K562 (cell line): ENCODE measurements around the gene SLC22A7. TPM values are rescaled to one million over a fixed set of nuclear protein-coding genes. Genes with fewer than 3 reads are reported as not detected.

Source experiments
- ATAC-seq: fragments of 200-7000 bp; cut with Tn5 transposase; 3 replicates; pipeline ENCODE4 v1.9.1; 2020; ENCODE audit warnings: moderate library complexity
- BruUV-seq: library from RNA; stranded (reverse); fragments of 400-500 nt; replicated peaks from 2 replicates; lab custom pipeline; 2021; lab: Mats Ljungman, UMichigan
- CTCF ChIA-PET: fragments of 300-600 bp; formaldehyde crosslinking; extraction: SDS; loops from one replicate; lab custom pipeline; 2021; ENCODE audit warnings: low intra/inter-chr PET ratio; lab: Yijun Ruan, JAX
- POLR2A ChIA-PET: fragments of 300-600, 350-650 bp; sonication (Branson Sonifier 250); formaldehyde crosslinking; extraction: SDS; loops from one replicate; lab custom pipeline; 2021; ENCODE audit warnings: antibody characterized with exemption, inconsistent platforms; lab: Yijun Ruan, JAX
- DNase-seq, 4 experiments: peaks; one replicate each; pipeline versions ENCODE4 v3.0.0 to v3.0.0-alpha.2; 2011 to 2018; ENCODE audit warnings: low spot score in 3 of 4, mixed read lengths in 3 of 4; ENCODE audit errors: extremely low read depth in 1 of 4
- FAIRE-seq: peaks from 2 replicates; lab custom pipeline; 2011; peaks lifted over from hg19 to GRCh38; lab: Jason Lieb, UNC
- H2AFZ ChIP-seq: 2 replicates; pipeline ENCODE4 v1.6.0; 2011; ENCODE audit warnings: low read depth, low read length, control low read depth, inconsistent platforms
- H3K27ac ChIP-seq: fragments of 200-600 bp; 3 replicates; pipeline ENCODE4 v1.8.0; 2011; ENCODE audit warnings: low read depth, mild to moderate bottlenecking, control low read depth, inconsistent platforms, low read length, moderate library complexity, mixed read lengths; ENCODE audit errors: extremely low read depth
- H3K27me3 ChIP-seq, 2 experiments: fragments of 300-600 bp in 1 of 2; 2 replicates in 1 of 2; 3 replicates in 1 of 2; pipeline versions ENCODE4 v1.6.0 to v1.8.0; 2011; ENCODE audit warnings: inconsistent platforms in 2 of 2, low read length in 2 of 2, mild to moderate bottlenecking in 1 of 2, mixed read lengths in 1 of 2, moderate library complexity in 1 of 2; ENCODE audit not compliant: control insufficient read depth in 2 of 2, insufficient read depth in 2 of 2
- H3K36me3 ChIP-seq: fragments of 300-600 bp; 3 replicates; pipeline ENCODE4 v1.8.0; 2011; ENCODE audit warnings: mild to moderate bottlenecking, low read length, inconsistent platforms; ENCODE audit not compliant: control insufficient read depth, insufficient read depth
- H3K4me1 ChIP-seq, 2 experiments: fragments of 200-600 bp in 1 of 2; replicated peaks in 1 of 2; 2 replicates in 1 of 2; 3 replicates in 1 of 2; pipeline versions ENCODE4 v1.5.1 to v1.8.0; 2011; ENCODE audit warnings: inconsistent platforms in 2 of 2, low read length in 2 of 2, mild to moderate bottlenecking in 1 of 2, mixed read lengths in 1 of 2, moderate library complexity in 1 of 2; ENCODE audit not compliant: control insufficient read depth in 2 of 2, insufficient read depth in 2 of 2
- H3K4me2 ChIP-seq: 2 replicates; pipeline ENCODE4 v1.6.1; 2011; ENCODE audit warnings: low read length, control low read depth, inconsistent platforms, mixed read lengths; ENCODE audit not compliant: insufficient read depth
- H3K4me3 ChIP-seq: fragments of 200-600 bp; sonication (generic), shearing (Covaris generic); 2 replicates; pipeline ENCODE4 v1.5.1; 2016; ENCODE audit warnings: control low read depth, inconsistent platforms
- H3K79me2 ChIP-seq: fragments of 200-600 bp; 3 replicates; pipeline ENCODE4 v1.8.0; 2011; ENCODE audit warnings: low read length, inconsistent platforms; ENCODE audit not compliant: control insufficient read depth, insufficient read depth
- H3K9ac ChIP-seq, 2 experiments: 2 replicates each; pipeline versions ENCODE4 v1.6.0 to v1.6.1; 2011; ENCODE audit warnings: low read depth in 2 of 2, low read length in 2 of 2, control low read depth in 1 of 2, inconsistent platforms in 1 of 2, mild to moderate bottlenecking in 1 of 2, mixed read lengths in 1 of 2; ENCODE audit not compliant: insufficient read depth in 1 of 2
- H3K9me1 ChIP-seq: one replicate; pipeline ENCODE4 v1.6.0; 2011; ENCODE audit warnings: inconsistent platforms, mild to moderate bottlenecking, low read length, moderate library complexity; ENCODE audit not compliant: control insufficient read depth, insufficient read depth
- H3K9me3 ChIP-seq: replicated peaks from 2 replicates; pipeline ENCODE4 v1.5.1; 2011; ENCODE audit warnings: low read depth, low read length, inconsistent platforms; ENCODE audit not compliant: control insufficient read depth, insufficient read depth
- H4K20me1 ChIP-seq: replicated peaks from 2 replicates; pipeline ENCODE4 v1.6.1; 2011; ENCODE audit warnings: low read length, inconsistent platforms, mixed read lengths; ENCODE audit not compliant: control insufficient read depth, insufficient read depth
- CREM ChIP-seq: IDR thresholded peaks from 2 replicates; pipeline ENCODE4 v1.6.1; 2014; ENCODE audit warnings: antibody characterized with exemption, low read depth
- CXXC5 ChIP-seq: fragments of 250-450 bp; sonication (Bioruptor Pico); IDR thresholded peaks from 2 replicates; pipeline ENCODE4 v1.8.0; 2022; ENCODE audit warnings: inconsistent platforms, mild to moderate bottlenecking, moderate library complexity
- ETV1 ChIP-seq: fragments of 450-650 bp; conservative IDR thresholded peaks from 2 replicates; pipeline ENCODE4 v1.6.1; 2016; ENCODE audit warnings: missing genetic modification characterization, control low read depth, low read depth, missing compliant biosample characterization
- FOXK2 ChIP-seq, 2 experiments: fragments of 450-650 bp; IDR thresholded peaks in 1 of 2; conservative IDR thresholded peaks in 1 of 2; 2 replicates each; pipeline ENCODE4 v1.6.1; 2016; ENCODE audit warnings: low read depth in 2 of 2, mild to moderate bottlenecking in 1 of 2
- GABPA ChIP-seq: fragments of 200-800 bp; sonication (Bioruptor generic); conservative IDR thresholded peaks from 2 replicates; pipeline ENCODE4 v1.6.1; 2016; ENCODE audit warnings: low read depth, missing genetic modification characterization, missing compliant biosample characterization
- MEF2A ChIP-seq: IDR thresholded peaks from 2 replicates; pipeline ENCODE4 v1.6.1; 2011; ENCODE audit warnings: low read depth, mild to moderate bottlenecking, low read length, moderate library complexity; ENCODE audit not compliant: control insufficient read depth
- PHB ChIP-seq: fragments of 250-450 bp; sonication (Bioruptor Pico); IDR thresholded peaks from 2 replicates; pipeline ENCODE4 v1.5.0; 2021
- PHTF2 ChIP-seq: fragments of 250-450 bp; sonication (Bioruptor Pico); IDR thresholded peaks from 2 replicates; pipeline ENCODE4 v1.5.0; 2021; ENCODE audit warnings: mild to moderate bottlenecking
- RBM17 ChIP-seq: fragments of 200-400 bp; formaldehyde crosslinking; IDR thresholded peaks from 2 replicates; pipeline ENCODE4 v1.6.1; 2017; ENCODE audit warnings: low read depth, mild to moderate bottlenecking, low read length, borderline replicate concordance
- RNF2 ChIP-seq: sonication (generic); IDR thresholded peaks from 2 replicates; pipeline ENCODE4 v1.6.1; 2016
- SAP30 ChIP-seq: fragments of 200-600 bp; sonication (generic); IDR thresholded peaks from 2 replicates; pipeline ENCODE4 v1.6.1; 2012; ENCODE audit warnings: borderline replicate concordance, low read depth, mild to moderate bottlenecking, moderate library complexity, low read length, control low read depth, inconsistent platforms; ENCODE audit not compliant: insufficient read depth, poor library complexity, severe bottlenecking
- TAF7 ChIP-seq: fragments of 450-650 bp; IDR thresholded peaks from 2 replicates; pipeline ENCODE4 v1.6.1; 2016; ENCODE audit warnings: missing genetic modification characterization, missing compliant biosample characterization
- TEAD1 ChIP-seq, 2 experiments: fragments of 450-650 bp in 1 of 2; sonication (generic) in 1 of 2; formaldehyde crosslinking; IDR thresholded peaks; 2 replicates each; pipeline versions ENCODE4 v1.4.0 to v1.8.0; 2020 to 2022; ENCODE audit warnings: mild to moderate bottlenecking in 2 of 2, missing genetic modification reagents in 1 of 2
- ZNF583 ChIP-seq: fragments of 250-450 bp; sonication (Bioruptor Pico); IDR thresholded peaks from 2 replicates; pipeline ENCODE4 v1.4.0; 2020
- ZNF584 ChIP-seq: fragments of 200-800 bp; sonication (Bioruptor generic); IDR thresholded peaks from 2 replicates; pipeline ENCODE4 v1.6.1; 2016; ENCODE audit warnings: low read depth, mild to moderate bottlenecking, missing genetic modification characterization, missing compliant biosample characterization
- WGBS: fragments of 100-300 bp; shearing (Covaris generic); methylation state at CpG from one replicate; pipeline ENCODE4 v1.1.6; 2016; ENCODE audit warnings: low coverage, mixed read lengths; ENCODE audit not compliant: insufficient coverage; ENCODE audit errors: missing lambda C conversion rate; 5-methylcytosine and 5-hydroxymethylcytosine counted together
- in situ Hi-C: fragments of 300-500 bp; cut with MboI; formaldehyde crosslinking; loops from 4 replicates; pipeline ENCODE4 v1.15.0; 2018; ENCODE audit warnings: inconsistent platforms, mixed read lengths
- intact Hi-C: fragments of 100-400 bp; cut with micrococcal nuclease; formaldehyde crosslinking; loops from 2 replicates; pipeline ENCODE4 v1.14.2; 2022
- polyA plus RNA-seq, 8 experiments: library from polyadenylated mRNA; depleted of rRNA in 4 of 8; stranded (reverse) in 5 of 8; unstranded in 3 of 8; fragments of >200 nt; fragmentation: Nextera tagmentation in 2 of 8; fragmentation: Illumina TruSeq in 1 of 8; extraction: Ambion mirVana in 2 of 8; extraction: Trizol in 1 of 8; gene quantifications; 2 replicates each; pipeline versions ENCODE4 v1.2.1 to v1.2.3, GENCODE V29; 2011 to 2014; ENCODE audit warnings: inconsistent platforms in 1 of 8, missing spikeins in 1 of 8
- total RNA-seq, 7 experiments: library from RNA; depleted of rRNA in 6 of 7; stranded (reverse); fragments of >200 nt in 6 of 7; fragmentation: Illumina TruSeq in 2 of 7; extraction: Trizol in 2 of 7; gene quantifications; 2 replicates each; pipeline versions ENCODE4 v1.2.1 to v1.2.3, GENCODE V29; 2011 to 2021; ENCODE audit warnings: low replicate concordance in 1 of 7
- TF ChIP-seq, protein P1 (sequence below): fragments of 450-650 bp; IDR thresholded peaks from 2 replicates; pipeline ENCODE4 v1.6.1; 2016; ENCODE audit warnings: antibody characterized with exemption
- TF ChIP-seq, protein P2 (sequence below): sonication (generic); formaldehyde crosslinking; IDR thresholded peaks from 2 replicates; pipeline ENCODE4 v1.8.0; 2023; ENCODE audit warnings: mild to moderate bottlenecking, missing genetic modification reagents
- TF ChIP-seq, protein P3 (sequence below): fragments of 450-650 bp; conservative IDR thresholded peaks from 2 replicates; pipeline ENCODE4 v1.6.1; 2016; ENCODE audit warnings: missing genetic modification characterization, low read depth, mild to moderate bottlenecking, missing compliant biosample characterization, moderate library complexity

Gene SLC22A7
- total and polyA plus RNA-seq, 9 of the 15 experiments (the other 6 are each of a cell fraction or from before 2014, with no cell fraction given): not detected

DNA sequence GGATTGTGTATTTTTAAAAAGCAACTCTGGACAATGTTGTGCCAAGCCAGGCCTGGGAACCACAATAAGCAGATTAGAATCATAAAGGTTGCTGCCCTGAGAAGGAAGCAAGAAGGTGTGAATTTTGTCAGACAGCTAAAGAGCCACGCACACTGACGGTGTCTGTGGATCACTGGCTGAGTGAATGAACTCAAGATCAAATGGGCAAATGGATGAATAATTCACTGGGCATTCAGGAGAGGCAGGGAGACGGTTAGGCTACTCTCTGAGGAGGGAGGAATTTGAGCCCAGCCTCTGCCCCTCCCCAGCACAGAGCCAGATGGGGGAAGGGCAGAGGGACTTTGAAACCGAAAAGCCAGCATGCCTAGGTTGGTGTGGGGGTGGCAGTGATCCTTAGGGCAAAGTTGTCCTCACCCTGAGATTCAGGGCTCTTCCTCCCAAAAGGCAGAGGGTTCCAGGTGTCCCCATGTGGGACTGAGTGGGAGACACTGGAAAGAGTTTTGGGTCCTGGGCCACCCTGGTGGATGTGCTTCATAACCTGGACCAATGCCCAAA, 19.5 kb upstream of the SLC22A7 start:
- in situ Hi-C loops: no loop called here
- intact Hi-C loops: no loop called here
- Histone ChIP-seq H3K4me3 (no peak overlapping the region), H3K9me3 (no peaks in the 10 kb centered on the region), H4K20me1 (no peaks in the 10 kb centered on the region), H3K4me1 (peaks cover 0 to 35% of the 10 kb centered on the region in 2 experiments; a peak in 2 of 5 replicates), H3K4me2 (no peak overlapping the region), H3K9ac (no peak overlapping the region), H3K27me3 (peaks cover 57 to 91% of the 10 kb centered on the region in 2 experiments), H2AFZ (no peak overlapping the region), H3K36me3 (no peaks in the 10 kb centered on the region), H3K79me2 (no peaks in the 10 kb centered on the region), H3K9me1 (no peaks in the 10 kb centered on the region), H3K27ac (no peak overlapping the region)
- ATAC-seq: no peak
- no peak for FAIRE-seq
- 1% methylated on average over 4 of the region's 4 CpGs for WGBS
- no peak for DNase-seq
- CTCF ChIA-PET: no interaction called here
- TF ChIP-seq, protein P1, sequence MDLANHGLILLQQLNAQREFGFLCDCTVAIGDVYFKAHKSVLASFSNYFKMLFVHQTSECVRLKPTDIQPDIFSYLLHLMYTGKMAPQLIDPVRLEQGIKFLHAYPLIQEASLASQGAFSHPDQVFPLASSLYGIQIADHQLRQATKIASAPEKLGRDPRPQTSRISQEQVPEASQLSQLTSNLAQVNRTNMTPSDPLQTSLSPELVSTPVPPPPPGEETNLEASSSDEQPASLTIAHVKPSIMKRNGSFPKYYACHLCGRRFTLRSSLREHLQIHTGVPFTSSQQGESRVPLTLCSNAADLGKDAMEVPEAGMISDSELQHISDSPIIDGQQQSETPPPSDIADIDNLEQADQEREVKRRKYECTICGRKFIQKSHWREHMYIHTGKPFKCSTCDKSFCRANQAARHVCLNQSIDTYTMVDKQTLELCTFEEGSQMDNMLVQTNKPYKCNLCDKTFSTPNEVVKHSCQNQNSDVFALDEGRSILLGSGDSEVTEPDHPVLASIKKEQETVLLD: no peak
- TF ChIP-seq CREM (no peak), SAP30 (no peak), RNF2 (no peak), PHTF2 (CRISPR knock-in tag) (no peak), FOXK2 (conservative IDR thresholded peaks at IDR 0.05 in 1 of 2, IDR thresholded peaks at IDR 0.05 in 1 of 2; ENCODE audit: low read depth in 2 of 2) (no peak), RBM17 (no peak), ZNF583 (CRISPR knock-in tag) (no peak), GABPA (tag) (no peak), TEAD1 (CRISPR knock-in tag; IDR thresholded peaks at IDR 0.05) (no peak), TAF7 (tag) (no peak), MEF2A (no peak), CXXC5 (CRISPR knock-in tag) (no peak), ZNF584 (no peak), ETV1 (tag) (no peak), PHB (CRISPR knock-in tag) (no peak)
- TF ChIP-seq, protein P2, sequence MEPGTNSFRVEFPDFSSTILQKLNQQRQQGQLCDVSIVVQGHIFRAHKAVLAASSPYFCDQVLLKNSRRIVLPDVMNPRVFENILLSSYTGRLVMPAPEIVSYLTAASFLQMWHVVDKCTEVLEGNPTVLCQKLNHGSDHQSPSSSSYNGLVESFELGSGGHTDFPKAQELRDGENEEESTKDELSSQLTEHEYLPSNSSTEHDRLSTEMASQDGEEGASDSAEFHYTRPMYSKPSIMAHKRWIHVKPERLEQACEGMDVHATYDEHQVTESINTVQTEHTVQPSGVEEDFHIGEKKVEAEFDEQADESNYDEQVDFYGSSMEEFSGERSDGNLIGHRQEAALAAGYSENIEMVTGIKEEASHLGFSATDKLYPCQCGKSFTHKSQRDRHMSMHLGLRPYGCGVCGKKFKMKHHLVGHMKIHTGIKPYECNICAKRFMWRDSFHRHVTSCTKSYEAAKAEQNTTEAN (CRISPR knock-in tag): no peak
- TF ChIP-seq, protein P3, sequence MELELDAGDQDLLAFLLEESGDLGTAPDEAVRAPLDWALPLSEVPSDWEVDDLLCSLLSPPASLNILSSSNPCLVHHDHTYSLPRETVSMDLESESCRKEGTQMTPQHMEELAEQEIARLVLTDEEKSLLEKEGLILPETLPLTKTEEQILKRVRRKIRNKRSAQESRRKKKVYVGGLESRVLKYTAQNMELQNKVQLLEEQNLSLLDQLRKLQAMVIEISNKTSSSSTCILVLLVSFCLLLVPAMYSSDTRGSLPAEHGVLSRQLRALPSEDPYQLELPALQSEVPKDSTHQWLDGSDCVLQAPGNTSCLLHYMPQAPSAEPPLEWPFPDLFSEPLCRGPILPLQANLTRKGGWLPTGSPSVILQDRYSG (tag): no peak
- no TSS peak for BruUV-seq
- POLR2A ChIA-PET: interaction anchor here (0.6 to 3.7 kb wide), 2 partner anchors 11 to 189 kb away, joined by 4 to 19 read pairs; no protein-coding TSS in a partner anchor
